Osteoblast (primary cell): ENCODE results near the gene PTPRZ1. TPM values are rescaled to one million over a fixed set of nuclear protein-coding genes. Genes with fewer than 3 reads are reported as not detected.

Experiments
- DNase-seq: peaks from one replicate; pipeline ENCODE4 v3.0.0; 2011; ENCODE audit warnings: low spot score, mixed read lengths; ENCODE audit not compliant: insufficient read length; ENCODE audit errors: missing footprints
- H2AFZ ChIP-seq: 2 replicates; pipeline ENCODE4 v1.6.0; 2011; ENCODE audit warnings: mild to moderate bottlenecking, low read length
- H3K27ac ChIP-seq: 2 replicates; pipeline ENCODE4 v1.5.1; 2011; ENCODE audit warnings: mild to moderate bottlenecking, low read depth, low read length, moderate library complexity
- H3K27me3 ChIP-seq: 2 replicates; pipeline ENCODE4 v1.6.0; 2012; ENCODE audit warnings: mild to moderate bottlenecking, control low read depth, inconsistent platforms, low read length, moderate library complexity; ENCODE audit not compliant: insufficient read depth
- H3K36me3 ChIP-seq: 2 replicates; pipeline ENCODE4 v1.5.1; 2011; ENCODE audit warnings: mild to moderate bottlenecking, low read length, control low read depth, moderate library complexity; ENCODE audit not compliant: insufficient read depth
- H3K4me1 ChIP-seq: 2 replicates; pipeline ENCODE4 v1.5.1; 2011; ENCODE audit warnings: mild to moderate bottlenecking, low read length, control low read depth, moderate library complexity; ENCODE audit not compliant: insufficient read depth
- H3K4me2 ChIP-seq: 2 replicates; pipeline ENCODE4 v1.6.0; 2011; ENCODE audit warnings: mild to moderate bottlenecking, low read length; ENCODE audit not compliant: insufficient read depth
- H3K4me3 ChIP-seq: fragments of 200-600 bp; sonication (generic); 3 replicates; pipeline ENCODE4 v1.5.1; 2012; ENCODE audit warnings: mild to moderate bottlenecking, low read length, inconsistent platforms; ENCODE audit not compliant: insufficient read depth
- H3K79me2 ChIP-seq: 2 replicates; pipeline ENCODE4 v1.6.0; 2012; ENCODE audit warnings: mild to moderate bottlenecking, low read length, control low read depth, inconsistent platforms; ENCODE audit not compliant: insufficient read depth
- H3K9me3 ChIP-seq: 2 replicates; pipeline ENCODE4 v1.5.1; 2011; ENCODE audit warnings: low read depth, low read length, control low read depth
- H4K20me1 ChIP-seq: 2 replicates; pipeline ENCODE4 v1.6.0; 2012; ENCODE audit warnings: mild to moderate bottlenecking, low read length, control low read depth; ENCODE audit not compliant: insufficient read depth
- CTCF ChIP-seq: IDR thresholded peaks from 2 replicates; pipeline ENCODE4 v1.5.1; 2011; ENCODE audit warnings: mild to moderate bottlenecking, low read depth, low read length, moderate library complexity; ENCODE audit errors: extremely low read depth
- total RNA-seq: library from RNA; depleted of rRNA; stranded (reverse); fragments of >200 nt; gene quantifications from 2 replicates; pipeline ENCODE4 v1.2.3, GENCODE V29; 2012

PTPRZ1 gene
- total RNA-seq, 1 donor = not detected

GRCh38 chr7:122056977-122057376 lies 184.0 kb downstream of the PTPRZ1 start:
- TF ChIP-seq CTCF = no peak
- Histone ChIP-seq H3K4me2 (no peak overlapping the region), H3K36me3 (no peaks in the 10 kb centered on the region), H4K20me1 (no peaks in the 10 kb centered on the region), H3K4me3 (no peak overlapping the region), H3K79me2 (no peaks in the 10 kb centered on the region), H3K9me3 (no peaks in the 10 kb centered on the region), H3K27ac (no peak overlapping the region), H3K27me3 (no peaks in the 10 kb centered on the region), H2AFZ (no peak overlapping the region), H3K4me1 (no peaks in the 10 kb centered on the region)
- no peak for DNase-seq

GRCh38 chr7:122059542-122059941 lies 186.6 kb downstream of the PTPRZ1 start:
- Histone ChIP-seq H4K20me1 (no peaks in the 10 kb centered on the region), H3K36me3 (no peaks in the 10 kb centered on the region), H2AFZ (no peak overlapping the region), H3K4me2 (no peak overlapping the region), H3K27ac (no peak overlapping the region), H3K27me3 (no peaks in the 10 kb centered on the region), H3K4me3 (no peak overlapping the region), H3K4me1 (no peaks in the 10 kb centered on the region), H3K9me3 (no peaks in the 10 kb centered on the region), H3K79me2 (no peaks in the 10 kb centered on the region)
- TF ChIP-seq CTCF = no peak
- DNase-seq = no peak

- TF ChIP-seq CTCF = no peak
- no peak for DNase-seq
- no peaks in the 10 kb centered on the region for H3K9me3 ChIP-seq
- no peaks in the 10 kb centered on the region for H3K36me3 ChIP-seq
- H3K4me2 ChIP-seq = no peak overlapping the region
- no peaks in the 10 kb centered on the region for H3K4me1 ChIP-seq
- no peak overlapping the region for H2AFZ ChIP-seq
- no peak overlapping the region for H3K27ac ChIP-seq
- no peak overlapping the region for H3K4me3 ChIP-seq
- no peaks in the 10 kb centered on the region for H4K20me1 ChIP-seq
- no peaks in the 10 kb centered on the region for H3K27me3 ChIP-seq
- no peaks in the 10 kb centered on the region for H3K79me2 ChIP-seq
Observed at GRCh38 chr7:122063146-122063545, 190.2 kb downstream of the PTPRZ1 start.

GRCh38 chr7:122064971-122065370 lies 192.0 kb downstream of the PTPRZ1 start:
- H3K79me2 ChIP-seq = no peaks in the 10 kb centered on the region
- DNase-seq = no peak
- no peaks in the 10 kb centered on the region for H4K20me1 ChIP-seq
- no peaks in the 10 kb centered on the region for H3K4me1 ChIP-seq
- no peaks in the 10 kb centered on the region for H3K27me3 ChIP-seq
- H2AFZ ChIP-seq = no peak overlapping the region
- no peak overlapping the region for H3K27ac ChIP-seq
- no peak overlapping the region for H3K4me3 ChIP-seq
- no peaks in the 10 kb centered on the region for H3K9me3 ChIP-seq
- no peak for TF ChIP-seq CTCF
- H3K4me2 ChIP-seq = no peak overlapping the region
- H3K36me3 ChIP-seq = no peaks in the 10 kb centered on the region
